ENCODE data around the gene DYSF.
"Not testable (repeated sequence)": the region's sequence is repeated elsewhere in the genome, so short reads cannot be mapped to it uniquely, and the experiment has no call there.

Gene DYSF

DNA sequence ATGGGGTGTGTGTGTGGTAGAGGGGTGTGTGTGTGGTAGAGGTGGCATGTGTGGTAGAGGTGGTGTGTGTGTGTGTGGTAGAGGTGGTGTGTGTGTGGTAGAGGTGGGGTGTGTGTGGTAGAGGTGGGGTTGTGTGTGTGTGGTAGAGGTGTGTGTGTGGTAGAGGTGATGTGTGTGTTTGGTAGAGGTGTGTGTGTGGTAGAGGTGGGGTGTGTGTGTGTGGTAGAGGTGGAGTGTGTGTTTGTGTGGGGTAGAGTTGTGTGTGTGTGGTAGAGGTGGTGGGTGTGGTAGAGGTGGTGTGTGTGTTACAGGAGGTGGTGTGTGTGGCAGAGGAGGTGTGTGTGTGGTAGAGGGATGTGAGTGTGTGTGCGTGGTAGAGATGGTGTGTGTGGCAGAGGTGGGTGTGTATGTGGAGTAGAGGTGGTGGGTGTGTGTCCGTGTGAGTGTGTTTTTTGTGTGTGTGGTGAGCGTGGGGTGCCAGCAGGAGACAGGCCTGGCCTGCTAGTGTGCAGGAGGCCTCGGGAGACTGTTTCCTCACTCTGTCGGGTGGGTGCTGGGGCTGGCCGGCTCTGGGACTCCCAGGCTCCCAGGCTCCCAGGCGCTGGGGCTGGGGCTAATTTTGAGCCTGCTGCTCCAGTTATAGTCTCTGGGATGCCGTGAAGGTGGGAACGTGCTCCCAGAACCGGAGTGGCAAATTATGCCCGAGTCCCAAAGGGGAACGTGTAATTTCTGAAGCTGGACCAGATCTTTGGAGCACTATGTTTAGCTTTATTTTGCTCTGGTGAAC, 165.2 kb downstream of the DYSF start:
- peak; percentile 43 for DNase-seq

DNA sequence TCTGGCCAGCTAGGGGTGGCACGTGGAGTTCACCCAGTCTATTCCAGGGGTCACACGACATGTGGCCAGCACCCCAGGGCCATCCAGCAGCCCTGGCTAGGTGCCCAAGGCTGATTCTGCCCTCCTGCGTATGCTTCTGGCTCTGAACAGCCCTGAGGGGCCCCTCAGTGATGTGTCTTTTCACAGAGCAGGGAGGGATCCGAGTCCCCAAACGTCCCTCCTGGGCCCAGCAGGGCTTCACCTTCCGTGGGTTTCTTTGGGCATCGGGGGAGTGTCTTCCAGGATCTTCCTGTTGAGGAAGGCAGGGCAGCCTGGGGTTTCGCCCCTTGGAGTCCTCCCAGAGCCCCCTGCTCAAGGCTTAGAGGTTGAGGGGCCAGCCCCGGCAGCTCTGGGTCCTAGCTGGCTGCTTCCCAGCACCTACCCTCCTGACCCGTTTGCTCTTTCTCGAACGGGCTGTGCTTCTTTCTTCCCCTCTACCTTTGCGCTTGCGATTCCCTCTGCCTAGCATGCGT, 165.9 kb downstream of the DYSF start:
- peak; percentile 32 for DNase-seq

DNA sequence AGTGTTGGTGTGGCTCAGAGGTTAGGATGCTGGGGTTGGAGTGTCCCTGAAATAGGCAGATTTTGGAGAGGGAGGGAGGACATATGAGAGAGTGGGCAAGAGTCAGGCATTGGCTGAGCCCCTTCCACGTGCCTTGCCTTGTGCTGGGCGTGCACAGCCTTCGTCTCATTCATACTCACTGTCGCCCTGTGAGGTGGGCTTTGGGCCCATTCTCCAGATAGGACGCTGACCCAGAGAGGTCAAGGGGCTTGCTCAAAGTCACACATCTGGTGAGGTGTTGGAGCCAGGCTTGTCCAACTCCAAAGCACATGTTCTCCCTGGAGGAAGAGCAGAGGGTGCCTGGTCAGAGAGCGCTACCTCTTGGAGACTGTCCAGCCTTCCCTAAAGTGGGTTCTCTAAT, 166.8 kb downstream of the DYSF start:
- DNase-seq, result no peak

GRCh38 chr2:71620851-71621251, 167.5 kb downstream of the DYSF start:
- peak; percentile 37 for DNase-seq

DNA sequence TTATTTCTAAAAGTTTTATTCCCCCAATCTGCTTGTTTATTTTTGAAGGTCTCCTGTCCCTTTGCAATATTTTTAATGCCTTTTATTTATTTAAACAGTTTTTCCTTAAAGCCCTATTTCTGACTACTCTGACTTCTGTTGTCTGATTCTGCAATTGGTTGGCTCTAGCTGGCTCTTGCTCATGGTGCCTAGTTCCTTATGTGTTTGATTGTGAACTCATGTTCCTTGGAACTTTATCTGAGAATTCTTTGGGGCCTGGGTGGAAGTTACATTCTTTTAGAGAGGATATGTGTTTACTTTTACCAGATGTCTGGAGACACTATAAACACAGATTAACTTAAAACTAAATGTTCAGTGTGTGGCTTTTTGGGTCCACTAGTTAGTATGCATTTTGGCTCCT, 175.9 kb downstream of the DYSF start:
- DNase-seq, result no peak

GRCh38 chr2:71629771-71630453, 176.6 kb downstream of the DYSF start:
- DNase-seq, result no peak

GRCh38 chr2:71630454-71631328, 177.3 kb downstream of the DYSF start:
- DNase-seq, result no peak

DNA sequence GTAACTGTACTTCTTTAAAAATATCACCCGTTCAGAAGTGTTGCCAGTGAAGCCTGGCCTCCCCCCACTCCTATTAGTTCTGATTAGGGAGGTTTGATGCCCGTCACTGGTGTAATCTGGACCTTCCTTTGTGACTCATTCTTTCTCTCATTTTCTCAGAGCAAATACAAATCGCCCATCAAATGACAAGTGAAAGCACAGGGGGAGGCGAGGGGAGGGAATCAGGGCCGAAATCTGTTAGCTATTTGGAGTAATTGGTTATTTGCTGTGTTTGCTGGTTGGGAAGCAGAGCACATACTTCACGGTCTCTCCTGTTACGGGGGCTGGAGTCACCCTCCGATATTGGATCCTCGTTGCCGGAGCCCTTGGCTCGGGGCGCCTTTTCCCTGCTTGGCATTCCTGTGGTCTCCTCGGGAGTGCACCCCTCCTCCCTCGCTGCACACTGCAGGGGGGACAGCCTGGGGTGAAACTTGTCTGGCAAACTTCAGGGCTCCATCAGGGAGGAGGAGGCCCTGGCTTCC, 178.1 kb downstream of the DYSF start:
- no peak for DNase-seq

DNA sequence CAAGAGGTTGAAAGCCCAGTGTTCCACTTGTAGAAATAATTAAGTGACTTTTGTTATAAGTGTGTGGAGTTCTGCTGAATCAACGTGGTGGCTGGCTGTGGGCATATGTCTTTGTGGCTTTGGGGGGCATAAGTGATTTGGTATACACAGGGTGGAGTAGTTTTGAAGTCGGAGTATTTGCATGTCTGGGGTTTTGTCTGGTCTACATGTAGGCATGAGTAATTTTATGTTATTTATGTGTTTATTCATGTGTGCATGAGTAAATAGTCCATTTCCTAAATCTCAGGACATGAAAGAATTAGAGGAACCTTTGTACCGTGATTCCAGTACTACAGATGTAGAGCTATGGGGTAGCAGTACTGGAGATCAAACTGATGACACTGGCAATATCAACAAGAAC, 179.7 kb downstream of the DYSF start:
- no peak for DNase-seq

- DNase-seq, result no peak
Observed at GRCh38 chr2:71634567-71634966, 181.2 kb downstream of the DYSF start.

DNA sequence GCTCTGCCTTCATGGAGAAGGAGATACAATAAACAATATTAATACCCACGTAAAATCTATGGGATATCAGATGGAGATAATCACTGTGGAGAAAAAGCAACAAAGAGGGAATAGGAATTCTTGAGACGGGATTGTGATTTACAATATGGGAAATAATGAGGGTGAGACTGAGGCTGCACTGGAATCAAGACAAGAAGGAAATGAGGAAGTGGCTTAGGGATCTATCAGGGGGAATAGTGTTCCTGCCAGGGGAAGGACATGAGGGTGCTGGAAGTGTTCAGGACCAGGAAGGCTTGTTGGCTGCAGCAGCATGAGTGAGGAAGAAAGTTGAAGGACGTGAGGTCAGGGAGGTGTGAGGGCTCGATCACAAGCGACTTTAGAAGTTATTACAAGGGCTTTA, 182.4 kb downstream of the DYSF start:
- DNase-seq, result no peak

GRCh38 chr2:71637168-71637567, 183.8 kb downstream of the DYSF start:
- DNase-seq, result no peak

- DNase-seq, result no peak
Observed at GRCh38 chr2:71637736-71638135, 184.4 kb downstream of the DYSF start.

- no peak for DNase-seq
Observed at GRCh38 chr2:71639735-71640134, 186.4 kb downstream of the DYSF start.

DNA sequence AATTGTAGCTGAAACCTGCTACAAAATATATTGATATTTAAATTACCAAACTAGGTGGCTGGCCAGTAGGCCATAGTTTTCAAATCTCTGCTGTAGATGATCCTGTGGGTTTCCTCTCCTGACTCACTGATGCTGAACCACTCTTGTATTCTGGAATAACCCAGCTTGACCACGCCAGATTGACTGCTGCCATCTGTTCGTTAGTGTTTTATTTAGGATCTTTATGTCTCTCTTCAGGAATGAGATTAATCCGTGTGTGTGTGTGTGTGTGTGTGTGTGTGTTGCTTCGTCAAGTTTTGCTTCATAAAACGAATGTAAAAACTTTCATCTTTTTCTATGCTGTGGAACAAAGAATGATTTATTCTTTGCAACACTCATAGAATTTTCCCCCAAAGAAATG, 187.1 kb downstream of the DYSF start:
- no peak for DNase-seq

DNA sequence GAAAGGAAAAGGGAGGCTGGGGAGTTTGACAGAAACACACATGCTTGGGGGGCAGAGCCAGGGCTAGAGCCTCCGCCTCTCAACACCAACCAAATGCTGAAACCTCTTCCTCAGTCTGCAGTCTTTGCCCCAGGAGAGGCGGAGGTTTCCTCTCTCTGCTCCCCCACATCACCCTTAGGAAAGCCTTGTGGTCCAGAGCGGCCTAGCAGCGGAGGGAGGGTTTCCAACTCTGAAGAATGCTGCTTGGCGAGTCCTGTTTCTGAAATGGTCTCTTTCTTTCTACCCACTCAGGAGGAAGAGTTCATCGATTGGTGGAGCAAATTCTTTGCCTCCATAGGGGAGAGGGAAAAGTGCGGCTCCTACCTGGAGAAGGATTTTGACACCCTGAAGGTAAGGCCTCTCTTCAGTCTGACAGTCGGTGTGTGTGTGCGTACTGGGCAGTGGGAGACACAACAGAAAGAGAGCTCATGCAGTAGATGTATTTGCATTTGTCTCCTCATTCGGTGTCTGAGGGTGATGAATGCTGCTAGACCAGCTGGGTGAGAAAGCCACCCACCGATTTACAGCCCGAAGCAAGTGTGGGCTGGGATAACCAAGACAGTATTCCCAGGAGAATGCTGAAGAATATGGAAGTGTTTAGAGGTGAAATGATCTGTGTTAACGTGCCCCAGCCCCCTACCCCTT, 190.5 kb downstream of the DYSF start:
- DNase-seq, result no peak

GRCh38 chr2:71646028-71646427, 192.7 kb downstream of the DYSF start:
- DNase-seq, result no peak

DNA sequence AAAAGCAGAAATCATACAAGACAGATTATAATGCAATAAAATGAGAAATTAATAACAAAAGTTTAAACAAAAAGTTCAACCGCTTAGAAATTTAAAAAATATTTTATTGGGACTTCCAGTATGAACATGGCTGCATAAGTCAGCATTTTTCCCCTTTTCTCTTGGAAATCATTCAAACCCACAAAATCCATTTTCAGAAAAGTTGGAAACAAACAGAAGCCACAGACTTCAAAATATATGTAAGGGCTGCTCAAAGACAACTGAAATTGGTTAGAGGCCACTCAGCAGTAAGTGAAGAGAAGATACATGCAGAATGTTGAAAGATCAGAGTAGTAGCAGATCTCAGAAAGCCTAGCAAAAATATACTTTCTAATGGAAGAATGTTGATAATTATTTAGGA, 194.0 kb downstream of the DYSF start:
- no peak for DNase-seq

- no peak for DNase-seq
Observed at GRCh38 chr2:71655498-71655897, 202.1 kb downstream of the DYSF start.

GRCh38 chr2:71658256-71658655, 204.9 kb downstream of the DYSF start:
- DNase-seq, result not testable (repeated sequence)

DNA sequence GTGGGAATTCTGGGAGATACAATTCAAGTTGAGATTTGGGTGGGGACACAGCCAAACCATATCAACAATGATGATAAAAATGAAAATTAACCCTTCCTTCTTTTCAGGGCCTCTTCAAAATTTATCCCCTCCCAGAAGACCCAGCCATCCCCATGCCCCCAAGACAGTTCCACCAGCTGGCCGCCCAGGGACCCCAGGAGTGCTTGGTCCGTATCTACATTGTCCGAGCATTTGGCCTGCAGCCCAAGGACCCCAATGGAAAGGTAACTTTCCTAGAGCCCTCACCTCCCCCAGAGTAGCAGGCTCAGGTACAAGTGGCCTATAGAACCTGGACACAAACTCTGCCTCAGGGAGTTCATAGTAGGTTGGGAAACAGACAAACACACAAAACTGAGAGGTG, 205.4 kb downstream of the DYSF start:
- no peak for DNase-seq

DNA sequence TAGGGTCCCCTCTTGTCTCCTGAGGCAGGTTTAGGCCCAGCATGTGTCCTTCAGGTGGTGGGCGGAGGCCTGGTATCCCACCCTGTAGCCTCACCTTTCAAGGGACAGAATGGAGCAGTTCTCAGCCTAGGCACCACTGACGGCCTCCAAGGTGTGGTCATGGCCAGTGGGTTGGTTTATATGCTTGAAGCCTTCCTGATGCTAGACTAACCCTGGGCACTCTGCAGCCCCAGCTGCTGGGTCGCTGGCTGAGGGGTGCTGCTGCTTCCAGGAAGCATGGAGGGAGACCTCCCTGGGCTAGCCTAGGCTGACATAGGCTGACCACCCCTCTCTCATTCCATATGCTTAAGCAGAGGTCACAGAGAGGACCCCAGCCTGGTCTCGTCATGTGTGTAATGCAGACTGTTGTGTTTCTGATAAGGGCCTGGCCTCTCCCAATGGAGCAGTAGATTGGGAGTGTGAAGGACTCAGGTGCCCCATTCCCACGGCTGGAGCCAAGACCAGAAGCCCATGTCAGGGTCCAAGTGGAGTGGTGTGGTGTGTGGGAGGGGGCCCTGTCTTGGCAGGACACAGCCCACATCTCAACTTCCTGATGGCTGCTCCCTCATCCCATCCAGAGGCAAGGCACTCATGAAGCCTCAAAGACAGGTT, 206.6 kb downstream of the DYSF start:
- DNase-seq, result no peak
